GM21723 (cell line): ENCODE data around the gene NOL9.

Source experiments
- ATAC-seq: cut with Tn5 transposase; IDR thresholded peaks from one replicate; pipeline ENCODE4 v1.9.1; 2021; ENCODE audit warnings: mild to moderate bottlenecking, moderate library complexity; ENCODE audit not compliant: unreplicated experiment

Gene NOL9

GRCh38 chr1:6528492-6528891 lies 25.8 kb downstream of the NOL9 start:
- no peak for ATAC-seq

GRCh38 chr1:6526316-6526715 lies 28.0 kb downstream of the NOL9 start:
- ATAC-seq: no peak

GRCh38 chr1:6523566-6523965 lies 30.7 kb downstream of the NOL9 start:
- no peak for ATAC-seq

GRCh38 chr1:6521536-6521935 lies 32.8 kb downstream of the NOL9 start:
- no peak for ATAC-seq

GRCh38 chr1:6519935-6520671 lies 34.2 kb downstream of the NOL9 start:
- ATAC-seq: no peak

GRCh38 chr1:6519491-6519934 lies 34.8 kb downstream of the NOL9 start:
- no peak for ATAC-seq

- no peak for ATAC-seq
Measured at GRCh38 chr1:6517435-6517851, 36.9 kb downstream of the NOL9 start.

GRCh38 chr1:6515771-6516170 lies 38.5 kb downstream of the NOL9 start:
- ATAC-seq: no peak

GRCh38 chr1:6513320-6513801 lies 41.0 kb downstream of the NOL9 start:
- ATAC-seq: no peak

- ATAC-seq: no peak
Measured at GRCh38 chr1:6512908-6513280, 41.4 kb downstream of the NOL9 start.

GRCh38 chr1:6512245-6512907 lies 41.9 kb downstream of the NOL9 start:
- no peak for ATAC-seq

GRCh38 chr1:6511561-6512244 lies 42.6 kb downstream of the NOL9 start:
- ATAC-seq: no peak

GRCh38 chr1:6511056-6511455 lies 43.3 kb downstream of the NOL9 start:
- no peak for ATAC-seq

GRCh38 chr1:6510493-6510892 lies 43.8 kb downstream of the NOL9 start:
- no peak for ATAC-seq

- no peak for ATAC-seq
Measured at GRCh38 chr1:6509919-6510291, 44.4 kb downstream of the NOL9 start.

GRCh38 chr1:6509220-6509918 lies 44.9 kb downstream of the NOL9 start:
- ATAC-seq: no peak

- no peak for ATAC-seq
Measured at GRCh38 chr1:6508816-6509189, 45.5 kb downstream of the NOL9 start.

- no peak for ATAC-seq
Measured at GRCh38 chr1:6508154-6508815, 46.0 kb downstream of the NOL9 start.

- ATAC-seq: no peak
Measured at GRCh38 chr1:6507461-6507911, 46.8 kb downstream of the NOL9 start.

- ATAC-seq: no peak
Measured at GRCh38 chr1:6507037-6507428, 47.3 kb downstream of the NOL9 start.
